ENCODE data around the gene ANTXR2. TPM values are rescaled to one million over a fixed set of nuclear protein-coding genes. Genes with fewer than 3 reads are reported as not detected.

ANTXR2 gene
- total RNA-seq, 2 donors from 2014 or later = 38.6 to 60.1 TPM

GRCh38 chr4:79964400-79965211, 108.4 kb downstream of the ANTXR2 start:
- H3K36me3 Mint-ChIP-seq = peaks cover 5% of the 10 kb centered on the region
- no peaks in the 10 kb centered on the region for H3K9me3 Mint-ChIP-seq
- H3K27ac Mint-ChIP-seq = no peak overlapping the region
- H3K27me3 Mint-ChIP-seq = no peaks in the 10 kb centered on the region
- H3K4me1 Mint-ChIP-seq (ENCODE audit: low read depth in 2 of 2) = no peaks in the 10 kb centered on the region
- H3K4me3 Mint-ChIP-seq = no peak overlapping the region
- DNase-seq (ENCODE audit: low spot score) = no peak
- ATAC-seq = no peak

DNA sequence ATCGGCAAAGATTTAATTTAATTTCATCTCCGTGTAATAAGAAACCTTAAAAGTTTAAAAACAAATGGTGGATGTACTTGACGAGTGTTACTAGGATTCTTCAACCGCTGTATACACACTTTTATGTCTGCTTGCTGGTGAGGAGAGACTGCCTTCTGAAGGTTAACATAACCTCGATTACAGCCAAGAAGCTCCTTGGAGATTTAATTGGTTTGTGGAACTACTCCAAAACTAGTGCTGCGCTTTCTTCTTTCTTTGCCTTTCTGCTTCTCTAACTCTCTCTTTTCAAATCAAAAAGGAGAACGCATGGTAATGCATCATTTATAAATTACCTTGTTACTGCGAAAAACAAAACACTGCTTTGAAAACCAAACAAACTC, 109.0 kb downstream of the ANTXR2 start:
- H3K4me1 Mint-ChIP-seq (ENCODE audit: low read depth in 2 of 2) = no peaks in the 10 kb centered on the region

DNA sequence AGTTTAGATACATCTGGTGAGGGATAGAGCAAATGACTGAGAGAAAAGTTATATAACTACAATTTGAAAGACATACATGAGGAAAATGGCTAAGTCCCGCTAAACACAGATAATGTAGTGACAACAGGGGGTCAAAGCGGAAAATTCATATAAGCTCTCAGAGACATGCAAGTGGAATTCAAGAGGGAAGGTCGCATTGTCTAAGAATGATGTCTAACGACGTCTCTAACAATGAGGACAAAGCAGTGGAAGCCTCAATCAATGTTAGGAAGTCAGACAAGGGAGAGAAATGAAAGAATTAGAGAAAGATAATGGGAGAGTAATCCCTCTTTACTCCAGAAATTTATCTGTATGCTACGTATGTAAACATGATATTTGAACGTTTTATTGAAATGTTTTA, 113.4 kb downstream of the ANTXR2 start:
- DNase-seq (ENCODE audit: low spot score) (no peak), ATAC-seq (no peak)
- Mint-ChIP-seq H3K27me3 (no peaks in the 10 kb centered on the region), H3K9me3 (no peaks in the 10 kb centered on the region), H3K27ac (no peak overlapping the region), H3K4me1 (ENCODE audit: low read depth in 2 of 2) (no peaks in the 10 kb centered on the region), H3K4me3 (no peak overlapping the region), H3K36me3 (peaks cover 5% of the 10 kb centered on the region)

More for the DNA sequence above, 109.0 kb downstream of the ANTXR2 start:
- Mint-ChIP-seq H3K4me3 (no peak overlapping the region), H3K9me3 (no peaks in the 10 kb centered on the region), H3K36me3 (peaks cover 5% of the 10 kb centered on the region), H3K27me3 (no peaks in the 10 kb centered on the region), H3K27ac (no peak overlapping the region)
- DNase-seq (ENCODE audit: low spot score) = no peak
- no peak for ATAC-seq

DNA sequence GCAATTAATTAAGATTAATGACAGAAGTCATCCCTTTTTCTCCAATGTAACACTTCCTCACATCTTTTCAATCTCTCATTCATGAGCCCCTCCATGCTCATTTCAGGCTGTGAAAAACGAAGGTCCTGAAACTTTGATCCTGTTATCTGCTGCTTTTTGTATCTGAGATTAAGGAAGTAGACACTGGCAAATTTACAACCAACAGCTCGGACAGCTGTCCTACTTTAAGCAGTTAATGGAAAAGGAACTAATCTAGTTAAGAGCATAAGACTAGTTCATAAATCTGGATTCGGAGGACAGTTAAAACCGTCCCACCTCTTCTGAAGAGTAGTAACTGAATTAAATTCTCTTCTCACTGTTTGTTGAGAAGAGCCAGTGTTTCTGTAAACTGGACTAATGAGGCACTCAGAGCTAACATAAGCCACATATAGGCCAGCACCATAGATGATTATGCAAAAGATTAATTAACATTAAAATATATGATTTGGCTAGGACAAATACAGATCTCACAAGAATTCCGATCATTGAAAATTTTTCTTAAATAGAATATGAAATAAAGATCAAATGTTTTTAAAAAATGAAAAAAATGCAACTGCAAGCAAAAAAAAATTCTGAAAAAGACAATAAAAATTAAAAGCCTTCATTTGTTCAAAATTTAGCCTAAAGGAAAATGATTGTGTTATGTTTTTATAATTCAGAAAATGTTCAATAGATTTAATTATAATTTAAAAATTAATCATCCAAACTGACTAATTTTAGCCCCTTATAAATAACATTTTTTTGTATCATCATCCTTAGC, 114.4 kb downstream of the ANTXR2 start:
- Mint-ChIP-seq H3K27ac (no peak overlapping the region), H3K27me3 (no peaks in the 10 kb centered on the region), H3K4me3 (no peak overlapping the region), H3K9me3 (no peaks in the 10 kb centered on the region), H3K4me1 (ENCODE audit: low read depth in 2 of 2) (no peaks in the 10 kb centered on the region), H3K36me3 (no peaks in the 10 kb centered on the region)
- no peak for ATAC-seq
- DNase-seq (ENCODE audit: low spot score) = no peak

DNA sequence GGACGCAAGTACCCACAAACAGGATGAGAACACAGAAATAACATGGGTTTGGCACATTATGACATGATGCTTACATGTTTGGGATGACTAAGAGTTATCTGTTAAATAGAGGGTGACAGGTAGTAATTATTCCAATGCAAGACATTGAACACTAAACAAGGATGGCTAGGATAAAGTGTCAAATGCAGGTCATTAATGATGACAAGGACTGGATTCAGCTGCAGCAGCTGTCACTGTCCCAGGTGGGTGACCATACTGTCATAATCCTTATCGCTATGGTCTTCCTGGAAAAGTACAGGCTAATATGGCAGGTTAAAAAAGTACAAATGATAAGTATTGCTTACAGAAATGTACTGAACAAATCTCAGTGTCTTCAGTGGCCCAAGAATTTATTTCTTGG, 123.9 kb downstream of the ANTXR2 start:
- Mint-ChIP-seq H3K9me3 (no peaks in the 10 kb centered on the region), H3K36me3 (no peaks in the 10 kb centered on the region), H3K27me3 (no peaks in the 10 kb centered on the region), H3K4me1 (ENCODE audit: low read depth in 2 of 2) (no peaks in the 10 kb centered on the region), H3K4me3 (no peak overlapping the region), H3K27ac (no peak overlapping the region)
- ATAC-seq = no peak
- DNase-seq (ENCODE audit: low spot score) = no peak

- Mint-ChIP-seq H3K27ac (no peak overlapping the region), H3K36me3 (no peaks in the 10 kb centered on the region), H3K4me3 (no peak overlapping the region), H3K4me1 (ENCODE audit: low read depth in 2 of 2) (no peaks in the 10 kb centered on the region), H3K9me3 (no peaks in the 10 kb centered on the region), H3K27me3 (no peaks in the 10 kb centered on the region)
- DNase-seq (ENCODE audit: low spot score) = no peak
- no peak for ATAC-seq
Observed at GRCh38 chr4:79948739-79949138, 124.3 kb downstream of the ANTXR2 start.

DNA sequence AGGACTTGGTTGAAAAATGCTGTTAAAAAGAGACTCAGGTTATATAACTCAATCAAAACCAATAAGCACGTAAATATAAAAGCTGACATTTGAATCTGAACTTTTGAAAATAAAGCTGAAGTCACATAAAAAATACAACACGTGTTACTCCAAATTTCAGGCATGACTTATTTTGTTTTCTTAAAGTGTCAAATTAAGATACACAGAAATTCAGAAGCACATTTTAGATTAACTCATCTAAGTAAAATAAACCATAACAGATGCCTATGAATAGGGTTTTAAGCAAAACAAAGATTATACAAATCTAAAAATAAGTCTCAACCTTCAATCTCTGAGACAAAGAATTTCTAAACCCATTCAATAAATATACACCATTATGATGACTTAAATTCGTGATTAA, 124.8 kb downstream of the ANTXR2 start:
- Mint-ChIP-seq H3K4me1 (ENCODE audit: low read depth in 2 of 2) (no peaks in the 10 kb centered on the region), H3K27ac (no peak overlapping the region), H3K27me3 (no peaks in the 10 kb centered on the region), H3K4me3 (no peak overlapping the region), H3K36me3 (no peaks in the 10 kb centered on the region), H3K9me3 (no peaks in the 10 kb centered on the region)
- DNase-seq (ENCODE audit: low spot score) (no peak), ATAC-seq (no peak)

GRCh38 chr4:79947386-79947785, 125.6 kb downstream of the ANTXR2 start:
- ATAC-seq (no peak), DNase-seq (ENCODE audit: low spot score) (no peak)
- Mint-ChIP-seq H3K27ac (no peak overlapping the region), H3K4me1 (ENCODE audit: low read depth in 2 of 2) (no peaks in the 10 kb centered on the region), H3K27me3 (no peaks in the 10 kb centered on the region), H3K4me3 (no peak overlapping the region), H3K9me3 (no peaks in the 10 kb centered on the region), H3K36me3 (no peaks in the 10 kb centered on the region)

DNA sequence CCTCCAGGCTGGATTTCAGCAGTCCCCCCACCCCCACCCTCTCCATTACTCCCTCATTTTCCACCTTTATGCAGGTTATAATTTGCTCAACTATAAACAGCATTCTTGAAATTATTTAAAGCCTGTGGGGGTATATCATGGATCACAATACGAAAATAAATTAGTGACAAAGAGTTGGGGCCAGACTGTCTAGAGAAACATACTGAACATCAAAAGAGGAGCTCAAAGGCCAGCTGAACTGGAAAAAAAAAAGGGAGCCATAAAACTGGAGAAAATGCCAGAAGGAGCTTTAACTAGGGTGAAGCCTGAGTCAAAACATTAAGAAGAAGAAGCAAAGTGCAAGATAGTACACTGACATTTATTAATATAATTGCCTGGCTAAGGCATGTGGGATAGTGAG, 137.8 kb downstream of the ANTXR2 start:
- ATAC-seq (no peak), DNase-seq (ENCODE audit: low spot score) (no peak)
- H3K27ac Mint-ChIP-seq = no peak overlapping the region
- no peaks in the 10 kb centered on the region for H3K27me3 Mint-ChIP-seq
- H3K9me3 Mint-ChIP-seq = no peaks in the 10 kb centered on the region
- H3K36me3 Mint-ChIP-seq = no peaks in the 10 kb centered on the region
- no peak overlapping the region for H3K4me3 Mint-ChIP-seq
- H3K4me1 Mint-ChIP-seq (ENCODE audit: low read depth in 2 of 2) = no peaks in the 10 kb centered on the region

DNA sequence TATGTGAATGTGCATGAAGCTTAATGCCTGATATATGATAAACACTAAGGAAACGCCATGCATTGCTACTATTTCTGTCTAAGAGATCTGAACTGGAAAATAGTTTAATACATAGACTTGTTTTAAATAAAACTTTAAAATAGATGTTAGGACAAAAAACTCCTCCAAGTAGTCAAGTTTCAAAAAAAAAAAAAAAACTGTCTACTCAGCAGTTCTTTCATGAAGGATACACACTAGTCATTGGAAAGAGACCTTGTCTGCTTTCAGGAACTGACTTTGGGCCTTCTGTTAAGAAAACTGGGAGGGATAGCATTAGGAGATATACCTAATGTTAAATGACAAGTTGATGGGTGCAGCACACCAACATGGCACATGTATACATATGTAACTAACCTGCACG, 138.4 kb downstream of the ANTXR2 start:
- H3K36me3 Mint-ChIP-seq = no peaks in the 10 kb centered on the region
- no peaks in the 10 kb centered on the region for H3K27me3 Mint-ChIP-seq
- DNase-seq (ENCODE audit: low spot score) = no peak
- H3K4me3 Mint-ChIP-seq = no peak overlapping the region
- no peaks in the 10 kb centered on the region for H3K4me1 Mint-ChIP-seq (ENCODE audit: low read depth in 2 of 2)
- no peak overlapping the region for H3K27ac Mint-ChIP-seq
- H3K9me3 Mint-ChIP-seq = no peaks in the 10 kb centered on the region
- no peak for ATAC-seq

DNA sequence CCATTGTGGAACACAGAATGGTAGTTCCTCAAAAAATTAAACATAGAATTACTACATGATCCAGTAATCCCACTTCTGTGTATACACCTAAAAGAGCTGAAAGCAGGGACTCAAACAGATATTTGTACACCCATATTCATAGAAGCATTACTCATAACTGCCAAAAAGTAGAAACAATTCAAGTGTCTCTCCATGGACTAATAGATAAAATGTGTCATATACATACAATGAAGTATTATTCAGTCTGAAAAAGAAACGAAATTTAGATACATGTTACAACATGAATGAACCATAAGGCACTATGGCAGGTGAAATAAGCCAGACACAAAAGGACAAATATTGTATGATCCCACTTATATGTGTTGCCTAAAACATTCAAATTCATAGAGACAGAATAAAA, 145.1 kb downstream of the ANTXR2 start:
- Mint-ChIP-seq H3K27me3 (no peaks in the 10 kb centered on the region), H3K36me3 (no peaks in the 10 kb centered on the region), H3K4me1 (ENCODE audit: low read depth in 2 of 2) (peaks cover 0 to 6% of the 10 kb centered on the region in 2 donors), H3K9me3 (no peaks in the 10 kb centered on the region), H3K27ac (no peak overlapping the region), H3K4me3 (no peak overlapping the region)
- ATAC-seq = no peak
- DNase-seq (ENCODE audit: low spot score) = no peak

GRCh38 chr4:79923281-79923680, 149.7 kb downstream of the ANTXR2 start:
- Mint-ChIP-seq H3K27ac (no peak overlapping the region), H3K4me1 (ENCODE audit: low read depth in 2 of 2) (peaks cover 6% of the 10 kb centered on the region in 2 donors), H3K36me3 (no peaks in the 10 kb centered on the region), H3K4me3 (no peak overlapping the region), H3K9me3 (no peaks in the 10 kb centered on the region), H3K27me3 (no peaks in the 10 kb centered on the region)
- no peak for DNase-seq (ENCODE audit: low spot score)
- no peak for ATAC-seq

- ATAC-seq (no peak), DNase-seq (ENCODE audit: low spot score) (no peak)
- H3K4me3 Mint-ChIP-seq = no peak overlapping the region
- no peaks in the 10 kb centered on the region for H3K27me3 Mint-ChIP-seq
- peaks cover 5 to 6% of the 10 kb centered on the region in 2 donors for H3K4me1 Mint-ChIP-seq (ENCODE audit: low read depth in 2 of 2)
- H3K27ac Mint-ChIP-seq = no peak overlapping the region
- no peaks in the 10 kb centered on the region for H3K9me3 Mint-ChIP-seq
- H3K36me3 Mint-ChIP-seq = no peaks in the 10 kb centered on the region
Observed at GRCh38 chr4:79922011-79922410, 151.0 kb downstream of the ANTXR2 start.

DNA sequence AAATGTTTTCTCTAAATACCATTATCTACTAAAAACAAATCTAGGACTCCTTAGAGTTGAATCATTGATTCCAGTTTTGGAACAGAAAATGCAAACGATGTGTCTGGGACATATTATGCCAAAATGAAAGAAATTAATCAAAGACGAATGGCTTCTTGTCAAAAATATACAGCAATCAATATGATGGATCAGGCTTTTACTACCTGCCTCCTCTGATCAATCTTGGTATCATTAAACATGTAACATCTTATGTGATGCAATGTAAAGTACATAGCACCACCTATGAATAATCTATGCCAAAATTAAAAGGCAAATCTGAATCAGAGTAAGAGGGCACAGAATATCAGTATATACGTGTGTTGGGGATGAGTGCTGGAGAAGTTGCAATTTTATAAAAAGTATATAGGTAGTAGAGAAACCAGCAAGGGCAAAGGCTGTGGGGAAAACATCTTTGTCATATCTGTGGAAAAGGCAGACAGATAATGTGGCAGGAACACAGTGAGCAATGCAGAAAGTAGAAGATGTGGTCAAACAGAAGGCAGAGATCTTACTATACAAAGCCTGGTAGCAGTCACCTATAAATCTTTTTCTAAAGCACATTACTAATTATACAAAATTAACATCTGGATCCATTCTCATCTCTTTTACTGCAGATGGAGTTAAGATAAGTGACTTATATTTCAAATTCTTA, 152.7 kb downstream of the ANTXR2 start:
- ATAC-seq = no peak
- H3K36me3 Mint-ChIP-seq = no peaks in the 10 kb centered on the region
- DNase-seq (ENCODE audit: low spot score) = no peak
- H3K4me1 Mint-ChIP-seq (ENCODE audit: low read depth in 2 of 2) = peaks cover 5 to 6% of the 10 kb centered on the region in 2 donors
- no peak overlapping the region for H3K4me3 Mint-ChIP-seq
- no peaks in the 10 kb centered on the region for H3K9me3 Mint-ChIP-seq
- H3K27me3 Mint-ChIP-seq = no peaks in the 10 kb centered on the region
- H3K27ac Mint-ChIP-seq = no peak overlapping the region
